Chondrocyte (in vitro differentiated cells): ENCODE measurements around the gene MINAR1. TPM values are rescaled to one million over a fixed set of nuclear protein-coding genes. Genes with fewer than 3 reads are reported as not detected.
"Not testable (repeated sequence)": the region's sequence is repeated elsewhere in the genome, so short reads cannot be mapped to it uniquely, and the experiment has no call there.

Experiments
- DNase-seq: peaks from one replicate; pipeline ENCODE4 v3.0.0; 2021; ENCODE audit warnings: mixed read lengths, low spot score
- H3K27ac Mint-ChIP-seq: one replicate; pipeline ENCODE4 v1.8.0; 2021; ENCODE audit warnings: mild to moderate bottlenecking, moderate library complexity, mixed read lengths; ENCODE audit not compliant: unreplicated experiment
- H3K27me3 Mint-ChIP-seq: 2 replicates; pipeline ENCODE4 v1.8.0; 2021; ENCODE audit warnings: low read depth, mixed read lengths
- H3K36me3 Mint-ChIP-seq: 2 replicates; pipeline ENCODE4 v1.8.0; 2021; ENCODE audit warnings: low read depth, mixed read lengths
- H3K4me1 Mint-ChIP-seq: 2 replicates; pipeline ENCODE4 v1.8.0; 2021; ENCODE audit warnings: low read depth, mild to moderate bottlenecking, mixed read lengths
- H3K4me3 Mint-ChIP-seq: one replicate; pipeline ENCODE4 v1.8.0; 2021; ENCODE audit warnings: mild to moderate bottlenecking, moderate library complexity, mixed read lengths; ENCODE audit not compliant: unreplicated experiment
- H3K9me3 Mint-ChIP-seq: 2 replicates; pipeline ENCODE4 v1.8.0; 2021; ENCODE audit warnings: low read depth, mixed read lengths
- CTCF ChIP-seq: fragments of 200-600 bp; sonication (generic); IDR thresholded peaks from 2 replicates; pipeline ENCODE4 v1.5.0; 2021; ENCODE audit warnings: antibody characterized with exemption, mild to moderate bottlenecking, moderate library complexity
- total RNA-seq: library from RNA; stranded (reverse); gene quantifications from 3 replicates; pipeline ENCODE4 v1.2.1, GENCODE V29; 2021

MINAR1 gene
- total RNA-seq, 1 donor from 2014 or later = 3.8 TPM

GRCh38 chr15:79416876-79417275 lies 15.3 kb upstream of the MINAR1 start:
- no peak overlapping the region for H3K4me3 Mint-ChIP-seq
- no peaks in the 10 kb centered on the region for H3K4me1 Mint-ChIP-seq
- no peaks in the 10 kb centered on the region for H3K9me3 Mint-ChIP-seq
- TF ChIP-seq CTCF = no peak
- no peaks in the 10 kb centered on the region for H3K27me3 Mint-ChIP-seq
- no peak for DNase-seq
- no peak overlapping the region for H3K27ac Mint-ChIP-seq
- H3K36me3 Mint-ChIP-seq = peaks cover 11% of the 10 kb centered on the region

DNA sequence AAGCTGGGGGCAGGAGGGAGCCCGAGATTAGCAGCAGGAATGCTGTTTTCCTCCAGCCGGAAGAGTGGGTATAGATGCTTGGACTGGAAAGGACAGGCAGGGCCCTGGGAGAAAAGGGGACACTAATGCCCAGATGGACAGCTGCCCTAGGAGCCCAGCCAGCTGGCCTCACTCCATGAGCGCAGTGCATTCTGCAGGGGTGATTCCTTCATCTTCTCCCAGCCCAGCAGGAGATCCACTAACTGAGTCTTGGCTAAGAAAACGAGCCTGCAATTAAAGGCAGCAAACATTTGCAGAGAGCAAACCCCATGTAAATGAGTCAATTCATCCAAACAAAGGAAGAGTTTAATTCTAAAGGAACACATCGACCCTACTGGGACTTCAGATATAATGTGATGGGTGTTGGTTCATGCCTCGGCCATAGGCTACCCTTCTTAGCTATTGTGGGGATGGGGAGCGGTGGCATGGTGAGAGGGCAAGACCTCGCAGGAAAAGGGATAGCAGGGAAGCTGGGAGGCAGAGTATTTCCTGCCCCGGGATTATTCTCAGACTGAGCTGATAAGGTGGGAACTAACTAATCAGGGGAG lies 13.3 kb upstream of the MINAR1 start:
- Mint-ChIP-seq H3K9me3 (no peaks in the 10 kb centered on the region), H3K36me3 (no peaks in the 10 kb centered on the region), H3K4me3 (no peak overlapping the region), H3K4me1 (no peaks in the 10 kb centered on the region), H3K27me3 (no peaks in the 10 kb centered on the region), H3K27ac (no peak overlapping the region)
- no peak for TF ChIP-seq CTCF
- no peak for DNase-seq

- H3K4me3 Mint-ChIP-seq = no peak overlapping the region
- no peak for TF ChIP-seq CTCF
- no peak overlapping the region for H3K27ac Mint-ChIP-seq
Observed at GRCh38 chr15:79425591-79426295, 6.4 kb upstream of the MINAR1 start.

DNA sequence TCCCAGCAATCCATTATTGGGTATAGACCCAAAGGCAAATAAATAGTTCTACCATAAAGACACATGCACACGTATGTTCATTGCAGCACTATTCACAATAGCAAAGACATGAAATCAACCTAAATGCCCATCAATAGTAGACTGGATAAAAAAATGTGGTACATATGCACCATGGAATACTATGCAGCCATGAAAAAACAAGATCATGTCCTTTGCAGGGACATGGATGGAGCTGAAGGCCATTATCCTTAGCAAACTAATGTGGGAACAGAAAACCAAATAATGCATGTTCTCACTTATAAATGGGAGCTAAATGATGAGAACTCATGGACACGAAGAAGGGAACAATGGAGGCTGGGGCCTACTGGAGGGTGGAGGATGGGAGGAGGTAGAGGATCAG lies 5.2 kb upstream of the MINAR1 start:
- not testable (repeated sequence) for H3K27ac Mint-ChIP-seq, H3K9me3 Mint-ChIP-seq, DNase-seq, H3K4me1 Mint-ChIP-seq, H3K4me3 Mint-ChIP-seq
- peaks cover 11% of the 10 kb centered on the region for H3K36me3 Mint-ChIP-seq
- H3K27me3 Mint-ChIP-seq = peaks cover 31% of the 10 kb centered on the region

More at GRCh38 chr15:79425591-79426295, 6.4 kb upstream of the MINAR1 start:
- no peak for DNase-seq
- H3K9me3 Mint-ChIP-seq = no peaks in the 10 kb centered on the region
- H3K27me3 Mint-ChIP-seq = peaks cover 31% of the 10 kb centered on the region
- H3K4me1 Mint-ChIP-seq = no peaks in the 10 kb centered on the region
- H3K36me3 Mint-ChIP-seq = peaks cover 11% of the 10 kb centered on the region

DNA sequence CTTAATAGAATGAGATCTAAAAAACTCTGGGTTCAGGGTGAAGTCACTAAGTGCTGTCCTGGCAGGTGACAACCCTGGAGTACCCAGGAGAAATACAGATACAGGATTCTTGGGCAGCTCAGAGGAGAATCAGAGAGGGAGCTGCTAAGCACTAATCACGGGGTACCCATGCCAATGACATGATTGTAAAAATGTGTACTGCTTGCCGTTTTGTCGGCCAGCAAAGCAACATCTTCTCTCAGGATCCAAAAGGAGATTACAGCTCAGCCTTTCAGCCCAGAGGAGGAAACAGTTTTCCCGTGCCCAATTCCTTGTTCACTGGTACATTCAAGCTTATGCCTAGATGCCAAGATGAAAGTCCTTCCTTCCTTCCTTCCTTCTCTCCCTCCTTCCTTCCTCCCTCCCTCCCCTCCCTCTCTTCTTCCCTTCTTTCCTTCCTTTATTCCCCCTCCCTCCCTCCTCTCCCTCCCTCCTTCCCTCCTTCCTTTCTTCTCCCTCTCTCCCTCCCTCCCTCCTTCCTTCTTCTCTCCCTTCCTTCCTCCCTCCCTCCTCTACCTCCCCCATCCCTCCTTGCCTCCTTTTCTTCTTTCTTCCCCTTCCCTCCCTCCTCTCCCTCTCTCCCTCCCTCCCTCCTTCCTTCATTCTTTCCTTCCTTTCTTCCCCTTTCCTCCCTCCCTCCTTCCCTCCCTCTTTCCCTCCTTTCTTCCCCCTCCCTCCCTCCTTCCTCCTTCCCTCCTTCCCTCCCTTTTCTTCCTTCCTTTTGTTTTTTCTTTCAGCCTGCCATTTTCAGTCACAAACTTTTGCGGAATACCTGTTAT lies 4.1 kb upstream of the MINAR1 start:
- H3K36me3 Mint-ChIP-seq = peaks cover 11% of the 10 kb centered on the region
- DNase-seq = no peak
- H3K4me3 Mint-ChIP-seq = no peak overlapping the region
- TF ChIP-seq CTCF = no peak
- H3K4me1 Mint-ChIP-seq = peaks cover 12% of the 10 kb centered on the region
- H3K27ac Mint-ChIP-seq = no peak overlapping the region
- H3K9me3 Mint-ChIP-seq = no peaks in the 10 kb centered on the region
- H3K27me3 Mint-ChIP-seq = peaks cover 39% of the 10 kb centered on the region
